Esophagus muscularis mucosa (tissue), 4 donors: ENCODE results near the gene STAC. TPM values are rescaled to one million over a fixed set of nuclear protein-coding genes. Genes with fewer than 3 reads are reported as not detected.
"Not testable (repeated sequence)": the region's sequence is repeated elsewhere in the genome, so short reads cannot be mapped to it uniquely, and the experiment has no call there.

Experiments
- DNase-seq: peaks from one replicate; pipeline ENCODE4 v3.0.0-alpha.2; 2017; ENCODE audit errors: extremely low spot score
- H3K27ac ChIP-seq, 4 donors: fragments of 200-600 bp; sonication (generic); replicated peaks in 1 of 4; 1 replicate in 3 of 4; 2 replicates in 1 of 4; pipeline ENCODE4 v1.5.1; 2016 to 2019; ENCODE audit warnings: mild to moderate bottlenecking in 1 of 4
- H3K27me3 ChIP-seq, 4 donors: fragments of 200-600 bp; sonication (generic); one replicate each; pipeline versions ENCODE4 v1.5.1 to v1.6.0; 2016 to 2019
- H3K36me3 ChIP-seq, 4 donors: fragments of 200-600 bp; sonication (generic); one replicate each; pipeline ENCODE4 v1.5.1; 2016 to 2019
- H3K4me1 ChIP-seq, 4 donors: fragments of 200-600 bp; sonication (generic); one replicate each; pipeline ENCODE4 v1.5.1; 2016 to 2019
- H3K4me3 ChIP-seq, 4 donors: fragments of 200-600 bp; sonication (generic); 1 replicate in 2 of 4; 2 replicates in 2 of 4; pipeline ENCODE4 v1.5.1; 2016 to 2019; ENCODE audit warnings: mild to moderate bottlenecking in 4 of 4, moderate library complexity in 1 of 4
- H3K9me3 ChIP-seq, 4 donors: fragments of 200-600 bp; sonication (generic); 1 replicate in 3 of 4; 2 replicates in 1 of 4; pipeline ENCODE4 v1.5.1; 2016 to 2019
- EP300 ChIP-seq: sonication (generic); formaldehyde crosslinking; IDR thresholded peaks from one replicate; pipeline ENCODE4 v1.6.1; 2017; ENCODE audit warnings: antibody characterized with exemption
- POLR2A ChIP-seq: fragments of 450-650 bp; IDR thresholded peaks from one replicate; pipeline ENCODE4 v1.6.1; 2017; ENCODE audit warnings: antibody characterized with exemption, moderate library complexity, mild to moderate bottlenecking, low read depth
- POLR2AphosphoS5 ChIP-seq, 2 donors: sonication (generic); formaldehyde crosslinking; IDR thresholded peaks; one replicate each; pipeline ENCODE4 v1.6.1; 2017; ENCODE audit warnings: antibody characterized with exemption in 2 of 2
- WGBS: methylation state at CpG from one replicate; pipeline ENCODE4 v1.1.5; 2018; 5-methylcytosine and 5-hydroxymethylcytosine counted together
- intact Hi-C: fragments of 100-400 bp; cut with DNase I; formaldehyde crosslinking; loops from one replicate; pipeline ENCODE4 v1.15.1; 2023
- total RNA-seq, 4 donors: library from RNA; depleted of rRNA; stranded (reverse); fragments of >200 nt; gene quantifications; one replicate each; pipeline versions ENCODE4 v1.1.0 to v1.2.1, GENCODE V29; 2016
- TF ChIP-seq, protein P1 (sequence below), 3 experiments: fragments of 200-600 bp in 2 of 3; fragments of 450-650 bp in 1 of 3; sonication (generic) in 2 of 3; IDR thresholded peaks; one replicate each; pipeline ENCODE4 v1.5.1; 2017 to 2019; ENCODE audit warnings: antibody characterized with exemption in 3 of 3, mild to moderate bottlenecking in 2 of 3, moderate library complexity in 1 of 3

The STAC gene
- total RNA-seq, 4 donors from 2014 or later: 7.1 to 11.9 (median 8.0) TPM

DNA sequence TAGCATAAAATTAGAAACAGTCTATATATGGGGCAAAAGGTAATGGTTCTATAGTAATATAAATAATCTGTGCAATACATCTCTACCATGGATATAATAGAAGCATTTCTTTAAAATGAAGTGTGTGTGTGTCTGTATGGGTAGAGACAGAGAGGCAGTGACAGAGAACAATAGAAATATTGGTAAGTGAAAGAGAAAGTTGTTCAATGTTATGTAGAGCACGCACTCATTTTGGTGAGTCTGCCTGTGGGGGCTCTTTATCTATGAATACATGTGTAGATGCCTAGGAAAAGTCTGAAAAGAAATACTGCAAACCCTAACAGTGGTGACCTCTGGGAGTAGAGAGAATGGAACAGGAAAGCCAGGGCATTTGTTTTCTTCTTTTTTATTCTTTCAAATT is 182.6 kb downstream of the STAC start:
- Histone ChIP-seq H3K27ac (no peak overlapping the region), H3K4me1 (peaks cover 0 to 6% (median 3%) of the 10 kb centered on the region in 4 donors), H3K27me3 (no peaks in the 10 kb centered on the region), H3K36me3 (no peaks in the 10 kb centered on the region), H3K9me3 (no peaks in the 10 kb centered on the region), H3K4me3 (no peak overlapping the region)
- no peak for TF ChIP-seq POLR2A
- no peak for TF ChIP-seq POLR2AphosphoS5 (IDR thresholded peaks at IDR 0.05)
- no peak for TF ChIP-seq EP300
- TF ChIP-seq, protein P1, sequence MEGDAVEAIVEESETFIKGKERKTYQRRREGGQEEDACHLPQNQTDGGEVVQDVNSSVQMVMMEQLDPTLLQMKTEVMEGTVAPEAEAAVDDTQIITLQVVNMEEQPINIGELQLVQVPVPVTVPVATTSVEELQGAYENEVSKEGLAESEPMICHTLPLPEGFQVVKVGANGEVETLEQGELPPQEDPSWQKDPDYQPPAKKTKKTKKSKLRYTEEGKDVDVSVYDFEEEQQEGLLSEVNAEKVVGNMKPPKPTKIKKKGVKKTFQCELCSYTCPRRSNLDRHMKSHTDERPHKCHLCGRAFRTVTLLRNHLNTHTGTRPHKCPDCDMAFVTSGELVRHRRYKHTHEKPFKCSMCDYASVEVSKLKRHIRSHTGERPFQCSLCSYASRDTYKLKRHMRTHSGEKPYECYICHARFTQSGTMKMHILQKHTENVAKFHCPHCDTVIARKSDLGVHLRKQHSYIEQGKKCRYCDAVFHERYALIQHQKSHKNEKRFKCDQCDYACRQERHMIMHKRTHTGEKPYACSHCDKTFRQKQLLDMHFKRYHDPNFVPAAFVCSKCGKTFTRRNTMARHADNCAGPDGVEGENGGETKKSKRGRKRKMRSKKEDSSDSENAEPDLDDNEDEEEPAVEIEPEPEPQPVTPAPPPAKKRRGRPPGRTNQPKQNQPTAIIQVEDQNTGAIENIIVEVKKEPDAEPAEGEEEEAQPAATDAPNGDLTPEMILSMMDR (IDR thresholded peaks at IDR 0.05): no peak
- WGBS: 81% methylated on average over 1 of the region's 1 CpG
- DNase-seq: no peak
- intact Hi-C loops: no loop called here

DNA sequence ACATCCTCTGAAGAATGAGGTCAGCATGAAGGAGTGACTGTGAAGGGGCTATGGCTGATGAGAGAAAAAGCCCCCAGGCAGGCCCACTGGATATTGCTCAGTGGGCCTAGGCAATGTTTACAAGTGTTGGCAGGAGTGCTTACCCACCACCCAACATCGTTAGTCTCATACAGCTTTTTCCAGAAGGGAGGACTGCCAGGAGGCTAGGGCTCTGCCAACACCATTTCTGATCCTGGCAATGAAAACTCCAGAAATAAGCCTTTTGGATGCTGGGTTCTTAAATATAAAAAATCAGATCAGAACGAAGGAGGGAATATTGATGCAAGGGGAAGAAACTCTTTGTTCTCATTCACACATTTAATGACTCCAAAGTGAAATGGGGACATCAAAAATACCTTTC is 194.9 kb downstream of the STAC start:
- intact Hi-C loops: no loop called here

GRCh38 chr3:36578418-36578817 is 198.1 kb downstream of the STAC start:
- H3K4me3 ChIP-seq, H3K27me3 ChIP-seq, H3K4me1 ChIP-seq, H3K36me3 ChIP-seq, H3K27ac ChIP-seq, DNase-seq, intact Hi-C loops: not testable (repeated sequence)
- 83% methylated on average over 4 of the region's 4 CpGs for WGBS
- peaks cover 0 to 13% (median 5%) of the 10 kb centered on the region in 4 donors for H3K9me3 ChIP-seq

More for the DNA sequence above, 194.9 kb downstream of the STAC start:
- no peaks in the 10 kb centered on the region for H3K27me3 ChIP-seq
- no peak for DNase-seq
- H3K4me1 ChIP-seq: no peaks in the 10 kb centered on the region
- 72% methylated on average over 2 of the region's 2 CpGs for WGBS
- peaks cover 0 to 13% (median 5%) of the 10 kb centered on the region in 4 donors for H3K9me3 ChIP-seq
- no peak overlapping the region for H3K4me3 ChIP-seq
- no peaks in the 10 kb centered on the region for H3K36me3 ChIP-seq
- H3K27ac ChIP-seq: no peak overlapping the region
- no peak for TF ChIP-seq POLR2A
- TF ChIP-seq, protein P1 (IDR thresholded peaks at IDR 0.05): no peak
- no peak for TF ChIP-seq EP300
- TF ChIP-seq POLR2AphosphoS5 (IDR thresholded peaks at IDR 0.05): no peak

- Histone ChIP-seq H3K27me3 (no peaks in the 10 kb centered on the region), H3K4me1 (no peaks in the 10 kb centered on the region), H3K9me3 (peaks cover 0 to 13% (median 5%) of the 10 kb centered on the region in 4 donors), H3K4me3 (no peak overlapping the region), H3K36me3 (no peaks in the 10 kb centered on the region), H3K27ac (no peak overlapping the region)
- 71% methylated on average over 1 of the region's 1 CpG for WGBS
- intact Hi-C loops: no loop called here
- TF ChIP-seq, protein P1 (IDR thresholded peaks at IDR 0.05): no peak
- TF ChIP-seq EP300: no peak
- no peak for TF ChIP-seq POLR2AphosphoS5 (IDR thresholded peaks at IDR 0.05)
- no peak for TF ChIP-seq POLR2A
- DNase-seq: no peak
These were observed 199.4 kb downstream of the STAC start for GRCh38 chr3:36579746-36580145.

DNA sequence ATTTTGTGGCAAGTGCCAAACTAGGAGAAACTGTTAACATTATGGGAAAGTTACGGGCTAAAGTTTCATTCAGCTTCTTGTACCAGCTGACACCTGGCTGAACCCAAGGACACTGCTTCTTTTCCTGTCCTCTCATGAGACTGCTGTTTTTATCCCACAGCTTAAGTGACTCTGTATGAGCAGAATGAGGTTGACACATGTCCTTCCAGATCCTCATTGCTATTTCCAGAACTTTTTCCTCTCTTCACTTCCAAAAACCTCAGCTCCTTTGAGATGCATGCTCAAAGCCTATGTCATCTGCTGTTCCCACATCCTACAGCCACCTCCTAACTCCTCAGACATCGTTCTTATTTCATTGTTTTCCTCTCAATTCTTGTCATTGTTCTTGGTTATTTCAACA is 200.4 kb downstream of the STAC start:
- TF ChIP-seq, protein P1 (IDR thresholded peaks at IDR 0.05): no peak
- TF ChIP-seq POLR2AphosphoS5 (IDR thresholded peaks at IDR 0.05): no peak
- TF ChIP-seq POLR2A: no peak
- TF ChIP-seq EP300: no peak
- intact Hi-C loops: no loop called here
- WGBS: 71% methylated on average over 2 of the region's 2 CpGs
- H3K27ac ChIP-seq: no peak overlapping the region
- H3K27me3 ChIP-seq: no peaks in the 10 kb centered on the region
- H3K9me3 ChIP-seq: peaks cover 0 to 13% (median 5%) of the 10 kb centered on the region in 4 donors
- H3K4me1 ChIP-seq: no peaks in the 10 kb centered on the region
- DNase-seq: no peak
- H3K4me3 ChIP-seq: no peak overlapping the region
- H3K36me3 ChIP-seq: no peaks in the 10 kb centered on the region
